Mesenteric fat pad (tissue), 1 donor: ENCODE measurements around the gene DLG1. TPM values are rescaled to one million over a fixed set of nuclear protein-coding genes. Genes with fewer than 3 reads are reported as not detected.
"Not testable (repeated sequence)": the region's sequence is repeated elsewhere in the genome, so short reads cannot be mapped to it uniquely, and the experiment has no call there.

ENCODE experiments used
- DNase-seq: peaks from one replicate; pipeline ENCODE4 v3.0.0-alpha.2; 2020; ENCODE audit warnings: low spot score
- total RNA-seq: library from RNA; stranded (reverse); fragmentation: NEBNext Ultra II Directional; extraction: Animal tissue kit (Norgen Biotek cat#: 25700); gene quantifications from one replicate; pipeline ENCODE4 v1.2.1, GENCODE V29; 2021
- donor health status: DM: yes; HTN: yes; CAD: no.

The DLG1 gene
- total RNA-seq, 1 donor from 2014 or later = 68.5 TPM

DNA sequence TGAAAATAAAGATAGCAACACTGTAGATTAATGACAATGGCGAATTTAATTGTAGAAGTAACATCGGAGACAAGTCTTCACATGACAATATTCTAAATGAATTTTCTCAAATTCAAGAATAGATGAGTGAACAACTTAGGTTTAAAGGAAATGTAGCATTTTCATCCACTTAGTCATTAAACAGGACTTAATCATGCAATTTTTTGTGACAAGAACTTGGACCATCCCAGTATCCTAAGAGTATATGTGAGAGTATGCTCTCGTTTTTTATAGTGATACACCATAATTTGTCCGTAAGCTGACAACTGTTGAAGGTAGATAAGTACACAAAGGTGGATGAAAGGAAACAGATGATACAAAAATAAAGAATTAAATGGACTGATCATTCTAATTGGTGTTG is 81.5 kb downstream of the DLG1 start:
- no peak for DNase-seq

DNA sequence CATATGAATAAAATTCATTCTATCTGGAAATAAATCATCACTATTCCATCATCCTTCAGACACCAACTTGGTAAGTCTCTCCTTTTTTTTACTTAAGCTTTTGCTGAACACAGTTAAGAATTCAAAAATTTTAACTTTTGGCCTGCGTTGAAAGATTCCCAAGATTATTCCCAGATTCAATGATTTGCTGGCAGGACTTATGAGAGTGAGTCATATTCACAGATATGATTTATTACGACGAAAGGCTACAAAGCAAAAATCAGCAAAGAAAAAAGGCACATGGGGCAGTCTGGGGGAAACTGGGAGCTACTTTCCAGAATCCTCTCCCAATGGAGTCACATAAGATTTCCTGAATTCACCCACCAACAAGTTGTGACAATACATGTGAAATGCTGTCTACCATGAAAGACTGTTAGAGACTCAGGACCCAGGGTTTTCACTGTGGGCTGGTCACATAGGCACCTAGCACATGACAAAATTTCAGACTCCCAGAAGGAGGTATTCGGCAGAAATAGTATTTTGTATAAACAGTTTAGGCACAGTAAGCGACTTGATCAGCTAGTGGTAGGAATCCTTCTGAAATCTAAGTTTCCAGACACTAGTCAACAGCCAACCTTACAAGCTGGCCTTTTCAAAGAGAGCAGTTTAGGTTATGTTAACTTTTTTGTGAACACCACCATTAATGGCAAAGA is 82.1 kb downstream of the DLG1 start:
- DNase-seq = no peak

DNA sequence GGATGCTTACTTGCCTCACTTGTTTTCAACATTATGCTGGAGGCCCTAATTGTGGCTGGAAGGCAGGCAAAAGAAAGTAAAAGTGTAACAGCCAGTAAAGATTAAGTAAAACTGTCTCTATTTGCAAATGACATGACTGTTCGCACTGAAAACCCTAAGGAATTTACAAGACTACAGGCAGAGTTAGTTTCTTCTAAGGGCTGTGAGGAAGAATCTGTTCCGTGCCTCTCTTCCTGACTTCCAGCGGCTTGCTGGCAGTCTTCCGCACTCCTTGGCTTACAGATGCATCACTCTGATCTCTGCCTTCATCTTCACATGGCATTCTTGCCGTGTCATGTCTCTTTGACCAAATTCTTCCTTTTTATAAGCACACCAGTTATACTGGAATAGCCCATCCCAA is 86.1 kb downstream of the DLG1 start:
- no peak for DNase-seq

DNA sequence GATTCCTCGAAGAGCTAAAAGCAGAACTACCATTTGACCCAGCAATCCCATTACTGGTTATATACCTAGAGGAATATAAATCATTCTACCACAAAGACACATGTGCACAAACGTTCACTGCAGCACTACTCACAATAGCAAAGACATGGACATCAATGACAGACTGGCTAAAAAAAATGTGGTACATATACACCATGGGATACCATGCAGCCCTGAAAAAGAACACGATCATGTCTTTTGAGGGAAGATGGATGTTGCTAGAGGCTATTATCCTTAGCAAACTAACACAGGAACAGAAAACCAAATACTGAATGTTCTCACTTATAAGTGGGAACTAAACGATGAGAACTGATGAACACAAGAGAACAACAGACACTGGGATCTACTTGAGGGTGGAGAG is 86.7 kb downstream of the DLG1 start:
- DNase-seq = not testable (repeated sequence)

DNA sequence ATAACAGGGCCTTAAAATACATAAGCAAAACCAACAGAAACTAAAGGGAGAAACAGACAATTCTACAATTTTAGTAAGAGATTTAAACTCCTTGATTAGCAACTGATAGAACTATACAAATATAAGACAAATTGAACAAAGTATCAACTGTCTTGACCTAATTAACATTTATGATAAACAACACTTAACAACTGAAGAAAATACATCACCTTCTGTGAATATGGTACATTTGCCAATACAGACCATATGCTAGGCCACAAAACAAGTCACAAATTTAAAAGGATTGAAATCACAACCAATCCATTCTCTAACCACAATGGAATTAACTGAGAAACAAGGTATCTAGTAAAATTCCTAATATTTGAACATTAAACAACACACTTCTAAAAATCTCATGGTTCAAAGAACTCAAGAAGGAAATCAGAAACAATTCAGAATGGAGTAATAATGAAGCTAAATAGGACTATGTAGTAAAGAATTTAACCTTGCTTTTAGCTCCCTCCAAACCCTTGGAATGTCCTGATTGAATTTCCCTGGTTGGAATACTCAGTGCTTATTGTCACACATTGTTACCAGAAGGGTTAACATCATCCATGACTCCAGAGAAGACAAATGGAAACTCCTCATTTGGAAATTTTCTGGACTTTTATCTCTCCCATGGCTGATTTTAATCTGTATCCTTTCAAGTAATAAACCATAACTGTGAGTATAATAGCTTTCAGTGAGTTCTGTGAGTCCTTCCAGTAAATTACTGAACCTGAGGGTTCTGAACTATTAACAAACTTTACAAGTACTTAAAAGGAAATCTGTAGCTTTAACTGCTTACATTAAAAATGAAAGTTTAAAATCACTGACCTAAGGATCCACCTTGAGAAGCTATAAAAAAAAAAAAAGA is 88.8 kb downstream of the DLG1 start:
- no peak for DNase-seq

DNA sequence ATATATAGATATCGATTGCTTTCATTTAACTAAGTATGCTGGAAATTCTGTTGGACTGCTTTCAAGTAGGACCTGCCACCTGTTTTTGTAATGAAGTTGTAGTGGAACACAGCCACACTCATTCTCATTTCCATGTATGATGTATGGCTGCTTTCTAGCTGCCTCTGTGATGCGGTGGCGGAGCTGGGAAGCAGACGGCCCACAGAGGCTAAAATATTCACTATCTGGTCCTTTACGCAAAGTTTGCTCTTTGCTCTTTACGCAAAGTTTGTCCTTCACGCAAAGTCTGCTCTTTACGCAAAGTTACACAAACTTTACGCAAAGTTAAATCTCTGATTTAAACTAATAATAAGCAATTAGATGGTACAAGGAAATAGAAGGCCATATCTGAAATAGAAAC is 91.5 kb downstream of the DLG1 start:
- no peak for DNase-seq

- no peak for DNase-seq
Observed at GRCh38 chr3:197205675-197206074, 92.7 kb downstream of the DLG1 start.

DNA sequence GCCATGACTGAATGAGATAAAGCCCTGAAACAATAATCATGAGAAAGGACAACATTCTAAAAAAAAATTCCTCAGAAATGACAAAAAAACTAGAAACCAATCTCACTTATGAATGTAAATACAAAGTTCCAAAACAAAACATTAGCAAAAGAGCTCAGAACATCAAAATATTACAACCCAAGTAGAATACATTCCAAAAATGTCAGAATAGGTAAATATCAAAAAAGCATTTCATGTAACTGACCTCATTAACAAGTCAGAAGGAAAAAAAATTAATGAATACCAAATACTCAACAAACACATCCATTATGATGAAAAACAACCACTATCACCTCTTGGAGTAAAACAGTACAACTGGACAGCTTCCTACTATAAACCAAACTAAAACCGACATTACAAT is 93.1 kb downstream of the DLG1 start:
- DNase-seq = no peak

- no peak for DNase-seq
Observed at GRCh38 chr3:197204736-197205135, 93.7 kb downstream of the DLG1 start.

DNA sequence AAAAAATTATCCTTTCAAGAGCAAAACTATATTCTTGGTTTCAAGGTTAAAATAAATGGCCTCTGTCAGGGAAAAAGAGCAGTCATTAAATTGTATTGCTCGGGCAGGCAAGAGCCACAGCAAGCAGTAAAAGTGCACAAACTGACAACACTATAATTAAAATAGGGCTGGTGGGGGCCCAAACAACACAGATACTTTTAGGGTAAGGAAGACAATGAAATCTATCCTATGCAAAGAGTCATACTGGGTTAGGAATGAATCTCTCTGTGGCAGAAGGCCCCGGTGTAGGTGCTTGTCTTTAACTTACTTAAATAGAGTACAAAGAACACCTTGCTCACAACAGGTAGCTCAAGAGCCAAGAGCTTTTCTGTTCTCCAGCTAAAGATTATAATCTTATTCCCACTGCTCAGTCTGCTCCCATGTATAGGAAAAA is 94.7 kb downstream of the DLG1 start:
- no peak for DNase-seq

DNA sequence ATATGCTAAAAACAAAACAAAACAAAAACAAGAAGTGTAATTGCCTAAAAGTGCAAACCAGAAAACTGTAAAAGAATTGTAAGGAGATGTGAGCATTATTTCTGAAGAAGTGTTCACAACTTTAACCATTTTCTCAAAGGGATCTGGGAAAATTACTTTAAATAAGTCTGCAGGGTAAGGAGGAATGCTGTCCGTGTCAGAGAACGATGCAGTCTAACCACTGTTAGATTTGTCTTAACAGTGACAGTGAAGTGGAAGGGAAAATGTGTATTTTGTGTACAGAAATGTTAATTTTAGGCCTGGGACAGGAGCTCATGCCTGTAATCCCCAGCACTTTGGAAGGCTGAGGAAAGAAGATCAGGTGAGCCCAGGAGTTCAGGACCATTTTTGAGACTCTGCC is 95.7 kb downstream of the DLG1 start:
- DNase-seq = no peak

DNA sequence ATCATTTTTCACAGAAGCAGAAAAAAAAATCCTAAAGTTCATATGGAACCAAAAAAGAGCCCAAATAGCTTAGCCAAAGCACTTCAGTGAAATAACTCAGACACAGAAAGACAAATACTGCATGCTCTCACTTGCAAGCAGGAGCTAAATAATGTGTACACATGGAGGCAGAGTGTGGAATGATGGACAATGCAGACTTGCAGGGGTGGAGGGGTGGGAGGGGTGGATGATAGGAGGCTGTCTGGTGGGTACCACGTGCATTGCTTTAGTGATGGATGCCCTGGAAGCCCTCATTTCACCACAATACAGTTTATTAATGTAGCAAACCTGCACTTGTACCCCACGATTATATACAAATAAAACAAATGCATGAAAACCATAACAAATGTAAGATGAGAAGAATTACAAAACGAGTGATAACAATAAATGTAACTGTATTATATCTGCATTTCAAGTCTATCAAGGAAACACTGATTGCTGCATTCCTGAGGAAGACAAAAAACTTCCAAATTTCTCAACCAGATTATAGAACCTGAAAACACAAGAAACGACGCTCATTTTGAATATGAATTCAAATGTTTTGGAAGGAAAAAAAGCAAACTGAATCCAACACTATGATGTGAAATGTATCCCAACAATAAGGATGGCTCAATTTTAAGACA is 96.5 kb downstream of the DLG1 start:
- no peak for DNase-seq

DNA sequence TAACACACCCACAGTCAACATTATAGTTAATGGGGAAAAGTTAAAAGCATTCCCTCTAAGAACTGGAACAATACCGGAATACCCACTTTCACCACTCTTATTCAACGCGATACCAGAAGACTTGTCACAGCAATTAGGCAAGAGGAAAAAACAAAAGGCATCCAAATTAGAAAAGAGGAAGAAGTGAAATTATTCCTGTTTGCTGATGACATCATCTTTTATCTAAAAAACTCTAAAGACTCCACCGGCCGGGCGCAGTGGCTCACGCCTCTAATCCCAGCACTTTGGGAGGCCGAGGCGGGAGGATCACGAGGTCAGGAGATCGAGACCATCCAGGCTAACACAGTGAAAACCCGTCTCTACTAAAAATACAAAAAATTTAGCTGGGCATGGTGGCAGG is 97.6 kb downstream of the DLG1 start:
- not testable (repeated sequence) for DNase-seq

GRCh38 chr3:197197334-197197733 is 101.1 kb downstream of the DLG1 start:
- no peak for DNase-seq

- DNase-seq = no peak
Observed at GRCh38 chr3:197196192-197196591, 102.2 kb downstream of the DLG1 start.

DNA sequence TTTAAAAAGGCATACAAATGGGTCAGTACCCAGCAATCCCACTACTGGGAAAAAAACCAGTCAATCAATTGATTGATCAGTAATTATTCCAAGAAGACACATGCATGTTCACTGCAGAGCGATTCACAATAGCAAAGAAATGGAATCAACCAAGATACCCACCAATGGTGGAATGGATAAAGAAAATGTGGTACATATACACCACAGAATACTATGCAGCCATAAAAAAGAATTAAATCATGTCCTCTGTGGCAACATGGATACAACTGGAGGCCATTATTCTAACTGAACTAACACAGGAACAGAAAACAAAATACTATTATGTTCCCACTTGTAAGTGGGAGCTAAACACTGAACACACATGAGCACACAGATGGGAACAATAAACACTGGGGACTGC is 103.1 kb downstream of the DLG1 start:
- no peak for DNase-seq

GRCh38 chr3:197193759-197194158 is 104.7 kb downstream of the DLG1 start:
- DNase-seq = not testable (repeated sequence)

- no peak for DNase-seq
Observed at GRCh38 chr3:197191897-197192296, 106.5 kb downstream of the DLG1 start.

GRCh38 chr3:197189623-197190022 is 108.8 kb downstream of the DLG1 start:
- no peak for DNase-seq

DNA sequence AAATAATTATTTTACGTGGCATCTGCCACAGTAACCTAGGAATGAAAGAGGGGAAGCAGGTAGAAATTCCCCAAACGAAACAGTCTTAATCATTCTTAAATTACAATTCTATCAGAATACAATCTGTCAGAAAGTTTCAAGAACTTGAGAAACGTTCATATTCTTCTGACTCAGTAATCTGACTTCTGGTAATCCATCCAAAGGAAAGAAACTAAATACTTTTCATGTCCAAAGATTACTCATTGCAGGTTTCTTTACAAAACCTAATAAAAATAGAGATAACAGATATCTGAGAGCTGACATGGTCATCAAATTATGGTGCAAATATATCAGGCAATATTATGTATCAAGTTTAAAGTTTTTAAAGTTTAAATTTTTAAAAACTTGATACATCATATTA is 109.4 kb downstream of the DLG1 start:
- no peak for DNase-seq

- no peak for DNase-seq
Observed at GRCh38 chr3:197186887-197187588, 111.4 kb downstream of the DLG1 start.
